ENCODE results near the gene SH3BP5. TPM values are rescaled to one million over a fixed set of nuclear protein-coding genes. Genes with fewer than 3 reads are reported as not detected.

SH3BP5 gene
- total and polyA plus RNA-seq, 2 donors (not counting 1 experiment from before 2014, with no cell fraction given), result 6.7 to 12.9 TPM

DNA sequence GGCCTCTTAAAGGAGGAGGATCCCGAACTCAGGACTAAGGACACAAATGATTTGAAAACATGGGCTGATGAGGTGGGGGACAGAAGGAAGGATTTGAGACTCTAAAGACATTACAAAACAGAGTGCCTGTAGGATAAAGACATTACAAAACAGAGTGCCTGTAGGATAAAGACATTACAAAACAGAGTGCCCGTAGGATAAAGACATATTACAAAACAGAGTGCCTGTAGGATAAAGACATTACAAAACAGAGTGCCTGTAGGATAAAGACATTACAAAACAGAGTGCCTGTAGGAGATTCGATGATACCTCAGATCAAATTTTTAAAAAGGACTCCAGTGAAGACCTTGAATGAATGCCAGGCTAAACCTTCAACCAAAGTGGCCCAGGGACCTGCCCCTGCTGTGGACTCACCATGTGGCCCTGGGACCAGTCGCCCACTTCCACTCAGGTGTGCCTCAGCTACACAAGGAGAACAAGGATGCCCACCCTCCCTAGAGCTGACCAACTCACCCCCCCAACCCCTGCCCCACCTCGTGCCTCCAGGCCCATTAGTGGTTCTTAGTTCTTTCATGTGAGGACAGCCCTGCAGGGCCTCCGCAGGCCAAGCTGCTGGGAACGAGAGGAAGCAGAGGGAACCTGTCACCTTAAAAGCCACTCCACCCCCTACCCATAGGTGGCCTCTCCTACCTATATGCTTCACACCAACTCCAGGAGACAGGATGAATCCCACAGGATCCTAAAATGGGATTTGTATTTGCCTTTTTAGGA, 59.8 kb downstream of the SH3BP5 start:
- no peaks in the 10 kb centered on the region for H3K27me3 ChIP-seq (ENCODE audit: control insufficient read depth, insufficient read depth, low read length)
- no peak overlapping the region for H3K27ac ChIP-seq (ENCODE audit: insufficient read depth, low read length)
- H4K20me1 ChIP-seq (ENCODE audit: control insufficient read depth, extremely low read depth, insufficient read depth, low read length), result no peaks in the 10 kb centered on the region
- no peak overlapping the region for H3K4me2 ChIP-seq (ENCODE audit: extremely low read depth, insufficient read depth, low read length)
- no peaks in the 10 kb centered on the region for H3K79me2 ChIP-seq (ENCODE audit: control insufficient read depth, insufficient read depth, low read length)
- H3K9me3 ChIP-seq (ENCODE audit: control insufficient read depth, insufficient read depth, low read depth, low read length), result no peaks in the 10 kb centered on the region
- no peak overlapping the region for H2AFZ ChIP-seq (ENCODE audit: low read length)
- H3K4me3 ChIP-seq (replicated peaks in 1 of 4; ENCODE audit: control extremely low read depth in 1 of 4, insufficient read depth in 1 of 4, low read depth in 3 of 4, low read length in 4 of 4), result no peak overlapping the region
- TF ChIP-seq EZH2 (IDR thresholded peaks at IDR 0.05; ENCODE audit: low read length, missing control alignments) (no peak), CTCF (conservative IDR thresholded peaks at IDR 0.05 in 1 of 2, IDR thresholded peaks at IDR 0.05 in 1 of 2; ENCODE audit: low read depth in 1 of 2, low read length in 2 of 2) (no peak)
- no peaks in the 10 kb centered on the region for H3K4me1 ChIP-seq (ENCODE audit: control insufficient read depth, extremely low read depth, insufficient read depth, low read length)
- no peak for DNase-seq (ENCODE audit: low read depth in 2 of 2)
- H3K9ac ChIP-seq (ENCODE audit: insufficient read depth, low read length), result no peak overlapping the region
- no peaks in the 10 kb centered on the region for H3K36me3 ChIP-seq (ENCODE audit: control insufficient read depth, insufficient read depth, low read length)

DNA sequence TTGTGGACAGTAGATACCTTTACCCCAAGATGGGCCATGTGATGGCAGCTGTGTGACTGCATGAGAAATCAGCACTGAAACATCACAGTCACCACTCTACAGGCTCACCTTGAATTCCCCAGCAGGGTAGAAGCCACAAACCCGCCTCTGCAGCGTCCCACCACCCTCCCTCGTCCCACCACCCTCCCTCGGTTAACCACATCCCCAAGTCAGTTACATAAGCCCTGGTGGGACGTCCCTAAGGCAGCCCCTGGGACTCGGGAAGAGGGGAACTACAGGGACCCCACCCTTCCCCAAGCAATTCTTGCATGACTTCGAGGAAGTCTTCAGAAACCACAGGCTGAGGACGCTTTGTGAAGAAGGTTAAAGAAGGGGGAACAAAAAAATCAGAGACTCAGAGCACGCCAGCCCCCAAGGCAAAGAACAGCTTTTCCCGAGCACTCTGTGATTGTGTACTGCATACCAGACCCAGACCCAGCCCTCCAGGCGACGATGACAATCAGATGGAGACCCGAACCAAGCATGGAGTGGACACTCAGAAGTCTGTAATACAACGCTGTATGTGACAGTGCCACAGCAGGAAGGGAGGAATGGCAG, 60.5 kb downstream of the SH3BP5 start:
- Histone ChIP-seq H3K4me1 (ENCODE audit: control insufficient read depth, extremely low read depth, insufficient read depth, low read length) (no peaks in the 10 kb centered on the region), H3K27ac (ENCODE audit: insufficient read depth, low read length) (no peak overlapping the region)

More for the DNA sequence above, 60.5 kb downstream of the SH3BP5 start:
- Histone ChIP-seq H3K9me3 (ENCODE audit: control insufficient read depth, insufficient read depth, low read depth, low read length) (no peaks in the 10 kb centered on the region), H3K9ac (ENCODE audit: insufficient read depth, low read length) (no peak overlapping the region), H4K20me1 (ENCODE audit: control insufficient read depth, extremely low read depth, insufficient read depth, low read length) (no peaks in the 10 kb centered on the region), H3K4me2 (ENCODE audit: extremely low read depth, insufficient read depth, low read length) (no peak overlapping the region), H2AFZ (ENCODE audit: low read length) (no peak overlapping the region), H3K79me2 (ENCODE audit: control insufficient read depth, insufficient read depth, low read length) (no peaks in the 10 kb centered on the region), H3K36me3 (ENCODE audit: control insufficient read depth, insufficient read depth, low read length) (no peaks in the 10 kb centered on the region), H3K27me3 (ENCODE audit: control insufficient read depth, insufficient read depth, low read length) (no peaks in the 10 kb centered on the region), H3K4me3 (replicated peaks in 1 of 4; ENCODE audit: control extremely low read depth in 1 of 4, insufficient read depth in 1 of 4, low read depth in 3 of 4, low read length in 4 of 4) (no peak overlapping the region)
- DNase-seq (ENCODE audit: low read depth in 2 of 2), result no peak
- TF ChIP-seq EZH2 (IDR thresholded peaks at IDR 0.05; ENCODE audit: low read length, missing control alignments), result no peak
- no peak for TF ChIP-seq CTCF (conservative IDR thresholded peaks at IDR 0.05 in 1 of 2, IDR thresholded peaks at IDR 0.05 in 1 of 2; ENCODE audit: low read depth in 1 of 2, low read length in 2 of 2)

Data from fibroblast of lung (primary cell).